Measurements from ENCODE around the gene EPHA10.
"Not testable (repeated sequence)": the region's sequence is repeated elsewhere in the genome, so short reads cannot be mapped to it uniquely, and the experiment has no call there.

DNA sequence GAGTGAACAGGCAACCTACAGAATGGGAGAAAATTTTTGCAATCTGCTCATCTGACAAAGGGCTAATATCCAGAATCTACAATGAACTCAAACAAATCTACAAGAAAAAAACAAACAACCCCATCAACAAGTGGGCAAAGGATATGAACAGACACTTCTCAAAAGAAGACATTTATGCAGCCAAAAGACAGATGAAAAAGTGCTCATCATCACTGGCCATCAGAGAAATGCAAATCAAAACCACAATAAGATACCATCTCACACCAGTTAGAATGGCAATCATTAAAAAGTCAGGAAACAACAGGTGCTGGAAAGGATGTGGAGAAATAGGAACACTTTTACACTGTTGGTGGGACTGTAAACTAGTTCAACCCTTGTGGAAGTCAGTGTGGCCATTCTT is 6.5 kb upstream of the EPHA10 start:
- TF ChIP-seq ZNF274 (IDR thresholded peaks at IDR 0.05; ENCODE audit: low read depth, low read length); YY1 (IDR thresholded peaks at IDR 0.05; ENCODE audit: insufficient read depth, insufficient read length): not testable (repeated sequence)

Data from NT2/D1 (cell line).